Mesodermal cell (in vitro differentiated cells): Measurements from ENCODE around the gene IFI16.

Source experiments
- H3K27ac ChIP-seq: 2 replicates; pipeline ENCODE4 v1.7.0; 2013; ENCODE audit warnings: mild to moderate bottlenecking, low read depth, low read length, moderate library complexity; ENCODE audit not compliant: severe bottlenecking
- H3K36me3 ChIP-seq: 2 replicates; pipeline ENCODE4 v1.7.1; 2013; ENCODE audit warnings: mild to moderate bottlenecking, low read length, moderate library complexity; ENCODE audit not compliant: control insufficient read depth, insufficient read depth
- H3K4me1 ChIP-seq: one replicate; pipeline ENCODE4 v1.7.1; 2013; ENCODE audit warnings: mild to moderate bottlenecking, low read length; ENCODE audit not compliant: insufficient read depth, control insufficient read depth, poor library complexity, severe bottlenecking
- H3K4me3 ChIP-seq: 2 replicates; pipeline ENCODE4 v1.7.0; 2013; ENCODE audit warnings: low read length, control low read depth, mild to moderate bottlenecking; ENCODE audit not compliant: insufficient read depth, poor library complexity, severe bottlenecking; ENCODE audit errors: extremely low read depth
- H3K9me3 ChIP-seq: 2 replicates; pipeline ENCODE4 v1.7.1; 2013; ENCODE audit warnings: mild to moderate bottlenecking, low read length, moderate library complexity; ENCODE audit not compliant: control insufficient read depth
- WGBS, 2 experiments: methylation state at CpG; one replicate each; pipeline ENCODE4 v1.1.5; 2013; ENCODE audit warnings: missing lambda C conversion rate in 2 of 2; ENCODE audit not compliant: insufficient coverage in 2 of 2; 5-methylcytosine and 5-hydroxymethylcytosine counted together

Gene IFI16

GRCh38 chr1:159081626-159082025 lies 71.9 kb downstream of the IFI16 start:
- Histone ChIP-seq H3K4me3 (no peak overlapping the region), H3K27ac (no peak overlapping the region), H3K4me1 (no peaks in the 10 kb centered on the region), H3K9me3 (no peaks in the 10 kb centered on the region), H3K36me3 (no peaks in the 10 kb centered on the region)
- 100% methylated on average over 1 of the region's 1 CpG; no CpG with 5 or more reads in 1 of the 2 experiments for WGBS, 2 experiments

GRCh38 chr1:159083013-159083412 lies 73.3 kb downstream of the IFI16 start:
- H3K4me3 ChIP-seq: no peak overlapping the region
- H3K9me3 ChIP-seq: no peaks in the 10 kb centered on the region
- WGBS, 2 experiments: no CpG with 5 or more reads among the region's 1 CpG
- no peak overlapping the region for H3K27ac ChIP-seq
- H3K4me1 ChIP-seq: no peaks in the 10 kb centered on the region
- H3K36me3 ChIP-seq: no peaks in the 10 kb centered on the region

- Histone ChIP-seq H3K4me1 (no peaks in the 10 kb centered on the region), H3K27ac (no peak overlapping the region), H3K9me3 (no peaks in the 10 kb centered on the region), H3K36me3 (no peaks in the 10 kb centered on the region), H3K4me3 (no peak overlapping the region)
- 80 to 100% methylated on average over 2 to 3 of the region's 3 CpGs for WGBS, 2 experiments
Measured at GRCh38 chr1:159084152-159084551, 74.4 kb downstream of the IFI16 start.

- Histone ChIP-seq H3K4me1 (no peaks in the 10 kb centered on the region), H3K36me3 (no peaks in the 10 kb centered on the region), H3K4me3 (no peak overlapping the region), H3K27ac (no peak overlapping the region), H3K9me3 (no peaks in the 10 kb centered on the region)
- WGBS, 2 experiments: 97 to 100% methylated on average over 3 of the region's 3 CpGs
Measured at GRCh38 chr1:159084867-159085266, 75.2 kb downstream of the IFI16 start.

- peaks cover 8% of the 10 kb centered on the region for H3K4me1 ChIP-seq
- H3K4me3 ChIP-seq: no peak overlapping the region
- H3K36me3 ChIP-seq: no peaks in the 10 kb centered on the region
- 94 to 100% methylated on average over 2 of the region's 2 CpGs for WGBS, 2 experiments
- no peak overlapping the region for H3K27ac ChIP-seq
- H3K9me3 ChIP-seq: no peaks in the 10 kb centered on the region
Measured at GRCh38 chr1:159088050-159088449, 78.3 kb downstream of the IFI16 start.

GRCh38 chr1:159088546-159089183 lies 79.0 kb downstream of the IFI16 start:
- Histone ChIP-seq H3K4me1 (peaks cover 8% of the 10 kb centered on the region), H3K27ac (no peak overlapping the region), H3K36me3 (no peaks in the 10 kb centered on the region), H3K9me3 (no peaks in the 10 kb centered on the region), H3K4me3 (no peak overlapping the region)
- WGBS, 2 experiments: 77 to 80% methylated on average over 2 of the region's 6 CpGs

GRCh38 chr1:159089184-159089791 lies 79.6 kb downstream of the IFI16 start:
- Histone ChIP-seq H3K4me1 (peaks cover 8% of the 10 kb centered on the region), H3K36me3 (no peaks in the 10 kb centered on the region), H3K27ac (no peak overlapping the region), H3K4me3 (no peak overlapping the region), H3K9me3 (no peaks in the 10 kb centered on the region)
- 88 to 96% methylated on average over 2 of the region's 4 CpGs for WGBS, 2 experiments

GRCh38 chr1:159090286-159091179 lies 80.8 kb downstream of the IFI16 start:
- 73 to 92% methylated on average over 2 to 3 of the region's 4 CpGs for WGBS, 2 experiments

GRCh38 chr1:159091180-159091560 lies 81.5 kb downstream of the IFI16 start:
- no peak overlapping the region for H3K4me3 ChIP-seq
- no peaks in the 10 kb centered on the region for H3K9me3 ChIP-seq
- H3K36me3 ChIP-seq: no peaks in the 10 kb centered on the region
- no peak overlapping the region for H3K27ac ChIP-seq
- no CpG with 5 or more reads among the region's 2 CpGs for WGBS, 2 experiments
- peaks cover 8% of the 10 kb centered on the region for H3K4me1 ChIP-seq

More at GRCh38 chr1:159090286-159091179, 80.8 kb downstream of the IFI16 start:
- H3K9me3 ChIP-seq: no peaks in the 10 kb centered on the region
- H3K27ac ChIP-seq: no peak overlapping the region
- peaks cover 8% of the 10 kb centered on the region for H3K4me1 ChIP-seq
- no peaks in the 10 kb centered on the region for H3K36me3 ChIP-seq
- no peak overlapping the region for H3K4me3 ChIP-seq

- Histone ChIP-seq H3K4me1 (peaks cover 8% of the 10 kb centered on the region), H3K36me3 (no peaks in the 10 kb centered on the region), H3K27ac (no peak overlapping the region), H3K9me3 (no peaks in the 10 kb centered on the region), H3K4me3 (no peak overlapping the region)
- 100% methylated on average over 1 of the region's 1 CpG; no CpG with 5 or more reads in 1 of the 2 experiments for WGBS, 2 experiments
Measured at GRCh38 chr1:159091607-159092031, 81.9 kb downstream of the IFI16 start.
